Breast epithelium (tissue), 3 donors: ENCODE results near the gene GALNT10.

ENCODE experiments used
- POLR2A ChIP-seq: fragments of 450-650 bp; IDR thresholded peaks from one replicate; pipeline ENCODE4 v1.6.1; 2016; ENCODE audit warnings: antibody characterized with exemption, mild to moderate bottlenecking, moderate library complexity
- POLR2AphosphoS5 ChIP-seq, 3 donors: sonication (generic); formaldehyde crosslinking; IDR thresholded peaks; one replicate each; pipeline ENCODE4 v1.6.1; 2017; ENCODE audit warnings: antibody characterized with exemption in 3 of 3
- TF ChIP-seq, protein P1 (sequence below), 3 donors: fragments of 450-650 bp; IDR thresholded peaks; one replicate each; pipeline ENCODE4 v1.5.1; 2016 to 2017; ENCODE audit warnings: antibody characterized with exemption in 3 of 3, mild to moderate bottlenecking in 3 of 3, moderate library complexity in 3 of 3

DNA sequence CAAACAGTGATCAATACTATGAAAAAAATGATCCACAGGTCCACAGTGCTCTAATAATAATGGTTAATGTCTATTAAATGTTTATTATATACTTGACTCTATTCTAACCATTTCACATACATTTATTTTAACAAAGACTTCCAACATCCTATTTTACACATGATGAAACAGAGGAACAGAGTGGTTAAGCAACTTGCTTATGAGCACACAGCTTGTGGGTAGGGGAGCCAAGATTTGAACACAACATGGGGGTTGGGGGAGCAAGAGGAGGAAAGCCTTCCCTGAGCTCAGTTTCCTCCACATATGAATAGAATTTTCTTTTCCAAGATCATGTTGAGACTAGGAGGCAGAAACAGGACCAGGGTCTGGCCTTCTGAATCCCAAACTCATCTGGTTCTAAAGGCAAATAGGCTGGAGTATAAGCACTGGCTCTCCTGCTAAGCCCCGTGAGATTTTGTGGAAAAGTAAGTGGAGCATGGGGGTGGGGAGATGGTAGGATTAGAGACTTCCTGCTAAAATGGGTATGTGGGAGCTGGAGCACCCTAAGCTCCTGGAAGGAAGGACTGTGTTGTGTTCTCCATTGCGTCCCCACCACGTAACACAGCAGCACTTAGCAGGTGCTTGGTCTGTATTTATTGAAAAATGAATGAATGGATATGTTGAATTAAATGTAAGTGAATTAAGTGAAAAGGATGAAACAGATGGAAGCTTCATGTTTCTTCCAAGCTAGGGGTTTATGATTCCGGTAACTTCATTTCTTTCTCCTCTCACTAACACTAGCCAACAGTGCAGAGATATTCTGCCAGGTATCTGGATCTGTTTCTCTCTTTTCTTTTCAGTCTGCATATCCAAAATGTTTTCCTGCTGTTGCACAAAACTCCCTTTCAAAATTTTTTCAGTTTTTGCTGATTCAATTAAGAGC lies 26.9 kb upstream of the GALNT10 start:
- TF ChIP-seq, protein P1, sequence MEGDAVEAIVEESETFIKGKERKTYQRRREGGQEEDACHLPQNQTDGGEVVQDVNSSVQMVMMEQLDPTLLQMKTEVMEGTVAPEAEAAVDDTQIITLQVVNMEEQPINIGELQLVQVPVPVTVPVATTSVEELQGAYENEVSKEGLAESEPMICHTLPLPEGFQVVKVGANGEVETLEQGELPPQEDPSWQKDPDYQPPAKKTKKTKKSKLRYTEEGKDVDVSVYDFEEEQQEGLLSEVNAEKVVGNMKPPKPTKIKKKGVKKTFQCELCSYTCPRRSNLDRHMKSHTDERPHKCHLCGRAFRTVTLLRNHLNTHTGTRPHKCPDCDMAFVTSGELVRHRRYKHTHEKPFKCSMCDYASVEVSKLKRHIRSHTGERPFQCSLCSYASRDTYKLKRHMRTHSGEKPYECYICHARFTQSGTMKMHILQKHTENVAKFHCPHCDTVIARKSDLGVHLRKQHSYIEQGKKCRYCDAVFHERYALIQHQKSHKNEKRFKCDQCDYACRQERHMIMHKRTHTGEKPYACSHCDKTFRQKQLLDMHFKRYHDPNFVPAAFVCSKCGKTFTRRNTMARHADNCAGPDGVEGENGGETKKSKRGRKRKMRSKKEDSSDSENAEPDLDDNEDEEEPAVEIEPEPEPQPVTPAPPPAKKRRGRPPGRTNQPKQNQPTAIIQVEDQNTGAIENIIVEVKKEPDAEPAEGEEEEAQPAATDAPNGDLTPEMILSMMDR (IDR thresholded peaks at IDR 0.05) = no peak
- TF ChIP-seq POLR2A (no peak), POLR2AphosphoS5 (IDR thresholded peaks at IDR 0.05) (no peak)
